OCI-LY7 (cell line): ENCODE measurements around the gene BAK1. TPM values are rescaled to one million over a fixed set of nuclear protein-coding genes. Genes with fewer than 3 reads are reported as not detected.

Experiments
- BruUV-seq: library from RNA; stranded (reverse); fragments of 400-500 nt; replicated peaks from 2 replicates; lab custom pipeline; 2021; lab: Mats Ljungman, UMichigan
- CTCF ChIA-PET: fragments of 300-600 bp; sonication (Branson Sonifier 250); formaldehyde crosslinking; loops from one replicate; lab custom pipeline; 2022; ENCODE audit warnings: antibody characterized with exemption; ENCODE audit not compliant: unreplicated experiment; lab: Charles Lee
- POLR2A ChIA-PET: fragments of 300-600 bp; sonication (Branson Sonifier 250); formaldehyde crosslinking; loops from one replicate; lab custom pipeline; 2022; ENCODE audit warnings: antibody characterized with exemption; lab: Charles Lee
- DNase-seq: peaks from one replicate; pipeline ENCODE4 v3.0.0-alpha.2; 2015; ENCODE audit warnings: low spot score
- H2AFZ ChIP-seq: fragments of 200-600 bp; sonication (generic), shearing (Covaris generic); 2 replicates; pipeline ENCODE4 v1.6.1; 2014; ENCODE audit warnings: mild to moderate bottlenecking, antibody characterized with exemption, low read length, moderate library complexity
- H3K27ac ChIP-seq: fragments of 200-600 bp; sonication (generic); 2 replicates; pipeline ENCODE4 v1.5.1; 2014; ENCODE audit warnings: mixed run types, low read depth, mild to moderate bottlenecking, moderate library complexity, low read length, inconsistent platforms; ENCODE audit not compliant: poor library complexity, severe bottlenecking
- H3K36me3 ChIP-seq: fragments of 200-600 bp; sonication (generic); 2 replicates; pipeline ENCODE4 v1.6.1; 2014; ENCODE audit warnings: mild to moderate bottlenecking, antibody characterized with exemption, low read length, moderate library complexity, mixed read lengths; ENCODE audit not compliant: insufficient read depth
- H3K4me1 ChIP-seq: fragments of 200-600 bp; sonication (generic); 2 replicates; pipeline ENCODE4 v1.5.1; 2014; ENCODE audit warnings: mild to moderate bottlenecking, low read length; ENCODE audit not compliant: insufficient read depth, poor library complexity, severe bottlenecking
- H3K4me2 ChIP-seq: fragments of 200-600 bp; sonication (generic); 2 replicates; pipeline ENCODE4 v1.6.1; 2014; ENCODE audit warnings: mild to moderate bottlenecking, low read length
- H3K4me3 ChIP-seq: fragments of 200-600 bp; sonication (generic); 2 replicates; pipeline ENCODE4 v1.5.1; 2014; ENCODE audit warnings: mild to moderate bottlenecking, low read depth, low read length; ENCODE audit not compliant: poor library complexity, severe bottlenecking
- H3K79me2 ChIP-seq: fragments of 200-600 bp; sonication (generic); 2 replicates; pipeline ENCODE4 v1.6.1; 2016; ENCODE audit warnings: low read depth, mild to moderate bottlenecking, low read length, moderate library complexity, mixed read lengths; ENCODE audit not compliant: insufficient read depth
- H3K9me2 ChIP-seq: fragments of 200-600 bp; sonication (generic); 2 replicates; pipeline ENCODE4 v1.6.1; 2016; ENCODE audit warnings: mild to moderate bottlenecking, low read length, mixed read lengths; ENCODE audit not compliant: insufficient read depth
- H3K9me3 ChIP-seq: fragments of 200-600 bp; sonication (generic); 2 replicates; pipeline ENCODE4 v1.6.1; 2014; ENCODE audit warnings: mild to moderate bottlenecking, mixed run types, low read length, mixed read lengths
- H4K20me1 ChIP-seq: fragments of 200-600 bp; sonication (generic); 2 replicates; pipeline ENCODE4 v1.6.1; 2014; ENCODE audit warnings: mild to moderate bottlenecking, antibody characterized with exemption, low read length, moderate library complexity, mixed read lengths; ENCODE audit not compliant: insufficient read depth
- EZH2phosphoT487 ChIP-seq: fragments of 200-600 bp; sonication (generic); IDR thresholded peaks from 2 replicates; pipeline ENCODE4 v1.6.1; 2018; ENCODE audit warnings: low read depth, borderline replicate concordance, mild to moderate bottlenecking, mixed run types, antibody characterized with exemption, low read length, moderate library complexity, mixed read lengths
- intact Hi-C: fragments of 100-400 bp; cut with micrococcal nuclease; formaldehyde crosslinking; loops from one replicate; pipeline ENCODE4 v1.10.0; 2022; ENCODE audit not compliant: unreplicated experiment
- total RNA-seq, 2 experiments: library from RNA; depleted of rRNA in 1 of 2; stranded (reverse); fragments of >200 nt in 1 of 2; shearing (Covaris generic) in 1 of 2; gene quantifications; 2 replicates each; pipeline ENCODE4 v1.2.3, GENCODE V29; 2014 to 2022
- TF ChIP-seq, protein P1 (sequence below): fragments of 200-600 bp; sonication (generic); conservative IDR thresholded peaks from 2 replicates; pipeline ENCODE4 v1.5.1; 2014; ENCODE audit warnings: mild to moderate bottlenecking, antibody characterized with exemption, low read length, moderate library complexity, mixed read lengths

Gene BAK1
- total RNA-seq, 2 experiments from 2014 or later = 13.9 to 33.8 TPM

DNA sequence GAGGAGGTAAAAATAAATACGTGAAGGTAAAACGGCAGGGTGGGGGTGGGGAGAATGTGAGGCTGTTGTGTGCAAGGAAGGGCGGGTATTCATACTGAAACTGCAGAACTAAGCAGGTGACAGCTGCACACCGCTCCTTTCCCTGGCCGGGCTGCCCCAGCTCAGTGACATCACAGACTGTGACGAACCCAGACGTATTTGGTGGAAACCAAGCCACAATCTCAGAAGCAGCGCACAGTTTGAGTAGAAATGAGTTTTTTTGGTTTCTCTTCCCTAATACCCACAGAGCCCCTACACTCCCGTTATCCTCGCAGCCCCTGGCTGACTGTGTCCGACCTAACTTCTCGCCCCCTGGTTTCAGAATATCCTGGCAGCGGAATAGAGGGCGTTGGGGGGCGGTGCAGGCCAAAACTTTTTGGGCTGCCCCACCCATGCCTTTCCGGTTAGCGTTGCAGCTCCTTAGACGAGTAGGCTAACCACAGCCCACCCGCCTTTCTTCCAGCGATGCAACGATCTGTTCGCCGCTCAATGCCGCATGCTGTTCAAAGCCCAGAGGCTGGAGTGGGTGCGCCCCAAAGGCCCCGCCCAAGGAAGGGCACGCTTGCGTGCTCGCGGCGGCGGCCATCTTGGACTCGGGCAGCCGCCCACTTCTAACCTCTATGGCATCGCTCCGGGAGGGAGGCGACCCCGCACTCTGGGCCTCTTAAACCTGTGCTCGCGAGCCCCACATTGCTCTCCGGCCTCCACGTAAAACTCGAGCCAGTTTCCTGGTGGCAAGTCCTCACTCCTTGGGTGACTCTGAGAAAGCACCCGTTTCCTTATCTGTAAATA lies 9.1 kb downstream of the BAK1 start:
- Histone ChIP-seq H4K20me1 (no peaks in the 10 kb centered on the region), H3K4me3 (peak overlapping the region; percentile 69), H3K4me1 (peaks cover 22% of the 10 kb centered on the region), H3K9me2 (no peaks in the 10 kb centered on the region), H3K4me2 (peak overlapping the region; percentile 87), H3K27ac (peak overlapping the region; percentile 95), H3K36me3 (peaks cover 32% of the 10 kb centered on the region), H3K79me2 (no peaks in the 10 kb centered on the region), H2AFZ (peak overlapping the region; percentile 67; the same call in 1 of the 2 replicates), H3K9me3 (no peaks in the 10 kb centered on the region)
- ChIA-PET CTCF (no interaction called here), POLR2A (interaction anchor here (0.5 to 1.4 kb wide), 8 partner anchors 8 to 142 kb away, joined by 3 to 7 read pairs (median 4); partner anchors contain the start of gene BAK1)
- peak; percentile 94 for DNase-seq
- BruUV-seq = TSS peak; percentile 73
- TF ChIP-seq EZH2phosphoT487 = no peak
- TF ChIP-seq, protein P1, sequence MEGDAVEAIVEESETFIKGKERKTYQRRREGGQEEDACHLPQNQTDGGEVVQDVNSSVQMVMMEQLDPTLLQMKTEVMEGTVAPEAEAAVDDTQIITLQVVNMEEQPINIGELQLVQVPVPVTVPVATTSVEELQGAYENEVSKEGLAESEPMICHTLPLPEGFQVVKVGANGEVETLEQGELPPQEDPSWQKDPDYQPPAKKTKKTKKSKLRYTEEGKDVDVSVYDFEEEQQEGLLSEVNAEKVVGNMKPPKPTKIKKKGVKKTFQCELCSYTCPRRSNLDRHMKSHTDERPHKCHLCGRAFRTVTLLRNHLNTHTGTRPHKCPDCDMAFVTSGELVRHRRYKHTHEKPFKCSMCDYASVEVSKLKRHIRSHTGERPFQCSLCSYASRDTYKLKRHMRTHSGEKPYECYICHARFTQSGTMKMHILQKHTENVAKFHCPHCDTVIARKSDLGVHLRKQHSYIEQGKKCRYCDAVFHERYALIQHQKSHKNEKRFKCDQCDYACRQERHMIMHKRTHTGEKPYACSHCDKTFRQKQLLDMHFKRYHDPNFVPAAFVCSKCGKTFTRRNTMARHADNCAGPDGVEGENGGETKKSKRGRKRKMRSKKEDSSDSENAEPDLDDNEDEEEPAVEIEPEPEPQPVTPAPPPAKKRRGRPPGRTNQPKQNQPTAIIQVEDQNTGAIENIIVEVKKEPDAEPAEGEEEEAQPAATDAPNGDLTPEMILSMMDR = 0 out of 2 replicates have a peak, but pooled peaks have one; percentile 15
- intact Hi-C loops = loop anchor here (2.0 kb wide), 2 partner anchors 116 to 152 kb away; partner anchors contain the start of genes CUTA and ZBTB9

DNA sequence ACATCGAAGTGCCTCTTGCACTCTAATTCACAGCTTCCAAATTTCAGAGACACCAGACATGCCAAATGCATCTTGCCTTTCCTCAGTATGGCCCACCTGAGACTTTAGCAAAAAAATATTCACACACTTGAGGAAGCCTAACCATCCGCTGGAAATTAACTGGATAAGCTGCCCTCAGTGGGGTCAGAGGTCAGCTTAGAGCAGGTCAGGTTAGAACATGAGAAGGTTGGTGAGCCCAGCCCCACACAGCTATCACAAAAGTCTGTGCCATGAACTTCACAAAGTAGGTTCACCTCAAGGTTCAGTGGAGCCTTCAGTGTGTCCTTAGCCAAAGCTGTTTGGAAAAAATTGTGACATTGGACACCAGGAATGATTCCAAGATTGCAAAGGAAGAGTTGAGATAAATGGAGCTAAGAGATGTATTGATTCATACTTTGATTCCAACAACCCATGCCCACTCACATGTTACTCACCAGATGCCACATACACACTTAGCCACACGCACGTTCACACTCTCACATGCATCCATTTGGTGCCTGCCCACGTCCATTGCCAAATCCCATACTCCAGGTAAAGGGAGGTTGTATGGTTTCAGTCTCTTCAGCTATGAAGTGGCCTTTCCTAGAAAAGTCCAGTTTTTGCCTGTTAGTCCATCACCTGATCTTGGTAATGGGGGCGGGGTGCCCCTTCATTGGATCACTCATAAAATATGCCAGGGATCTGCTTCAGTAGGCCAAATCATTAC lies 11.1 kb downstream of the BAK1 start:
- no peaks in the 10 kb centered on the region for H3K79me2 ChIP-seq
- no TSS peak for BruUV-seq
- POLR2A ChIA-PET = interaction anchor here (0.6 to 1.2 kb wide), 3 partner anchors 18 to 57 kb away, joined by 3 to 6 read pairs (median 3); no protein-coding TSS in a partner anchor
- TF ChIP-seq EZH2phosphoT487 = no peak
- TF ChIP-seq, protein P1 = no peak
- H3K36me3 ChIP-seq = peaks cover 13% of the 10 kb centered on the region; the same call in 1 of the 2 replicates
- no peak for DNase-seq
- no peak overlapping the region for H3K4me3 ChIP-seq
- CTCF ChIA-PET = no interaction called here
- H3K9me2 ChIP-seq = no peaks in the 10 kb centered on the region
- intact Hi-C loops = no loop called here
- no peaks in the 10 kb centered on the region for H3K9me3 ChIP-seq
- no peak overlapping the region for H3K4me2 ChIP-seq
- no peak overlapping the region for H3K27ac ChIP-seq
- H4K20me1 ChIP-seq = no peaks in the 10 kb centered on the region
- peaks cover 22% of the 10 kb centered on the region for H3K4me1 ChIP-seq
- no peak overlapping the region for H2AFZ ChIP-seq
